PFSK-1 (cell line): ENCODE data around the gene EXOC6.

ENCODE experiments used
- FOXP2 ChIP-seq: optimal IDR thresholded peaks from 2 replicates; pipeline ENCODE3; 2011; ENCODE audit warnings: borderline replicate concordance, control low read depth, inconsistent platforms; ENCODE audit not compliant: insufficient read depth; ENCODE audit errors: extremely low read length, extremely low read depth
- POLR2AphosphoS5 ChIP-seq: IDR thresholded peaks from 2 replicates; pipeline ENCODE4 v1.6.1; 2012; ENCODE audit warnings: low read depth, mild to moderate bottlenecking, control low read depth, low read length, moderate library complexity
- REST ChIP-seq, 2 experiments: IDR thresholded peaks; 2 replicates each; pipeline versions ENCODE4 v1.6.1 to v1.8.0; 2011 to 2012; ENCODE audit warnings: low read depth in 2 of 2, low read length in 2 of 2, control low read depth in 1 of 2, inconsistent platforms in 1 of 2, mild to moderate bottlenecking in 1 of 2, moderate library complexity in 1 of 2; ENCODE audit not compliant: insufficient read depth in 1 of 2
- SIN3A ChIP-seq: IDR thresholded peaks from 2 replicates; pipeline ENCODE4 v1.6.1; 2012; ENCODE audit warnings: mild to moderate bottlenecking, low read length, moderate library complexity, borderline replicate concordance; ENCODE audit not compliant: insufficient read depth
- TAF1 ChIP-seq: IDR thresholded peaks from 2 replicates; pipeline ENCODE4 v1.6.1; 2012; ENCODE audit warnings: low read length, control low read depth, borderline replicate concordance; ENCODE audit not compliant: insufficient read depth

EXOC6 gene

GRCh38 chr10:92826504-92826903 lies 21.8 kb upstream of the EXOC6 start:
- TF ChIP-seq REST (IDR thresholded peaks at IDR 0.05; ENCODE audit: insufficient read depth in 1 of 2, low read depth in 2 of 2, low read length in 2 of 2), result no peak
- no peak for TF ChIP-seq SIN3A
- no peak for TF ChIP-seq TAF1
- no peak for TF ChIP-seq POLR2AphosphoS5
- TF ChIP-seq FOXP2, result no peak

GRCh38 chr10:92829042-92829785 lies 19.1 kb upstream of the EXOC6 start:
- TF ChIP-seq REST (IDR thresholded peaks at IDR 0.05; ENCODE audit: insufficient read depth in 1 of 2, low read depth in 2 of 2, low read length in 2 of 2) (no peak), TAF1 (no peak)

GRCh38 chr10:92829786-92830377 lies 18.4 kb upstream of the EXOC6 start:
- no peak for TF ChIP-seq REST (IDR thresholded peaks at IDR 0.05; ENCODE audit: insufficient read depth in 1 of 2, low read depth in 2 of 2, low read length in 2 of 2)
- TF ChIP-seq POLR2AphosphoS5, result no peak
- no peak for TF ChIP-seq SIN3A
- no peak for TF ChIP-seq FOXP2
- no peak for TF ChIP-seq TAF1

- TF ChIP-seq POLR2AphosphoS5 (no peak), SIN3A (no peak), TAF1 (no peak), REST (IDR thresholded peaks at IDR 0.05; ENCODE audit: insufficient read depth in 1 of 2, low read depth in 2 of 2, low read length in 2 of 2) (no peak), FOXP2 (no peak)
Measured at GRCh38 chr10:92830478-92831389, 17.6 kb upstream of the EXOC6 start.

- TF ChIP-seq TAF1, result no peak
- no peak for TF ChIP-seq REST (IDR thresholded peaks at IDR 0.05; ENCODE audit: insufficient read depth in 1 of 2, low read depth in 2 of 2, low read length in 2 of 2)
- no peak for TF ChIP-seq SIN3A
- no peak for TF ChIP-seq FOXP2
- no peak for TF ChIP-seq POLR2AphosphoS5
Measured at GRCh38 chr10:92832121-92832520, 16.2 kb upstream of the EXOC6 start.
